GM19239 (cell line): ENCODE data around the gene SPATS2.
A peak's percentile ranks its signal among the peaks of the same experiment; 100 is the strongest.

ENCODE experiments used
- DNase-seq: peaks from one replicate; pipeline ENCODE4 v3.0.0; 2011; ENCODE audit warnings: low spot score; ENCODE audit not compliant: insufficient read length
- FAIRE-seq: peaks from 2 replicates; lab custom pipeline; 2011; peaks lifted over from hg19 to GRCh38; lab: Jason Lieb, UNC

SPATS2 gene

GRCh38 chr12:49335118-49335954, 31.9 kb upstream of the SPATS2 start:
- no peak for FAIRE-seq
- no peak for DNase-seq

GRCh38 chr12:49335955-49336644, 31.2 kb upstream of the SPATS2 start:
- no peak for DNase-seq
- FAIRE-seq: no peak

DNA sequence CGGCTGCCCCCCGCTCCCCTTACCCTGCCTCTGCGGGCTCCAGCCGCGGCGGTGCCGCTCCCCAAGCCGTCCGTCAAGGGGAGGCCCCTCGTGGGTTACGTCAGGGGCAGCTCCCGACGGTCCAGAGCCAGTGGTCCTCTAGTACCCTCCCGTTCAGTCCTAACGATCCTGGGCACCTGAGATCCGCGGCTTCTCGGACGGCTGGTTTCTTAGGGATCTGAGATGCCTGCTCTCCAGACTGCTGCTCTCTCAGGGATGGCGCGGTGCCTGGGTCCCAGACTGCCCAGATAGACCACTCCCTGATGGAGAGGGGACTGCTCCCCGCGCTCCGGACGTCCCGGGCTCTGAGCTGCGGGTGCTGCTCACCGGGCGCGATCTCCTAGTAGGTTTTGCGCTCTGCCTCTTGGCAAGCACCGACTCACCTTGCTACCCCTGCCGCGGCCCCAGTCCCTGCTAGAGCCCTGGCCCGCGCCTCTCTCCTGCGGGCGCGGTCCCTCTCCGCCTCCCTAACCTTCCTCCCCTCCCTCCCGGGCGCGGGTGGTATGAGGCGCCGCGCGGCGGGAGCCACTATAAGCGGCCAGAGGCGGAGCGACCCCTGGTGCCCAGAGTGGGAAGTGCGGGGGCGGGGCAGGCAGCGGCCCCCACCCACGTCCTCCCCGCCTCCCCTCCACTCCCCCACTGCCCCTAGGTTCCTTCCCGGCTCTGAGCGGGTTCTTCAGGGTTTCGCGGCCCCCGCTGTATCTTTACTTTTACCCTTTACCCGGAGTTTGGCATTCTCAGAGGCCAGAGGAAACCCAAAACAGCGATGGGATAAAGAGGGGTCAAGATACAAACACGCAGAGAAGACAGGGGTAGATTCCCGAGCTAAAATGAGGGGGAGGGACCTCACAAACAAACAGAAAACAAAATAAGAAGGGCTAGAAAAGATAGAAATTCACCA, 30.3 kb upstream of the SPATS2 start, which contains the start of gene C1QL4:
TSS of gene C1QL4 (minus strand) at position 544 of the 940 bp plus-strand sequence. CDS start 711 bp downstream, outside the sequence.
- peak; percentile 11 for FAIRE-seq

GRCh38 chr12:49338830-49339463, 28.3 kb upstream of the SPATS2 start:
- no peak for DNase-seq
- FAIRE-seq: no peak

More for the DNA sequence above, 30.3 kb upstream of the SPATS2 start, which contains the start of gene C1QL4:
- peak; percentile 92 for DNase-seq

DNA sequence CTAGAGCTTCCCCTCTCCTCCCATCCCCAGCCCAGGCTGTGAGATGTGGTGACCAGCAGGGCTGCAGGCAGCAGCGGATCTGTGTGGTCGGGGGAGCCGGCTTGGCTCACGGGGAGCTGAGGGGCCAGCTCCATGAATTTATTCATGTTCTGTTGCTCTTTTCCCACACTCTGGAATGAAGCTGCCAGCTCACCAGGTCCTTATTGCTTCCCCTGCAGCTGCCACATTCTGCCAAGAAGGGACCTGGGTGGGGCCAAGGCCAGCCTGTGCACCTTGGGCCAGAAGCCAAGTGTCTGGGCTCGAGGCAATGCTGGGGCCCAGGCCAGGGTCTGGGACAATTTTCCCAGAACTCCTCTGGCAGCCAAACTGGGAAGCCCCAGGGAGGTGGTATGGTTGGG, 27.8 kb upstream of the SPATS2 start:
- DNase-seq (no peak), FAIRE-seq (no peak)

DNA sequence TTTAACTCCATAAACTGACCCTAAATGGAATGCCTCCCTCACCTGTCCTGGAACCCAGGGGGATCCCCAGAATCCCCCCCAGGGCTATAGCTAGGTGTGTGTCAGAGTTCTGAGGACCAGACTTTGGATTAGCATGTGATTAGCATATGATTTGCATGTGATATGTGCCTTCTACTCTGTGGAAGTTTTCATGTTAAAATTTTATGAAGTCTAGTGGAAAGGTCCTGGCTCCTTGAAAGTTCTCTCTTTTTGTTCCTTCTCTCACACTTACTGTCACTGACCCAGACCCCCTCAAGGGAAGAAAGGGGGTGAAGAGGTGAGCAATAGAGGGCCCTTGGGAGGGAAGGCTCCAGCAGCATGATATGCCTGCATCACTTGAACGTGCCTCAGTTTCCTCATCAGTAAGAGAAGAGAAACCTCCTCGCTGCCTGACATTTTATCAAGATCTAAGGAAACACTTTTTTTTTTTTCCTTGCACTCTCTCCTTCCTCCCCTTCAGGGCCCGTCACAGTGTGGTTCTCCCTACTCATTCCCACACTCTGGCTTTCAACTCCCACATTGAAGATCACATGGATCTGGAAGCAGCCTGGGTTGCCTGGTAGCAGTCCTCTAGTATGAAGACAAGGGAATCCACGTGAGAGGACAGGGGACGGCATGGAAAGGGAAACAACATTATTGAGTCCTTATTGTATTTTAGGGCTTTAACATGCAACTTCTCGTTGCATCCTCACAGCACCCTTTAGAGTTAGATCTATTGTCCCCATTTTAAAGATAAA, 27.0 kb upstream of the SPATS2 start:
- FAIRE-seq (no peak), DNase-seq (no peak)

GRCh38 chr12:49340971-49341776, 26.1 kb upstream of the SPATS2 start:
- FAIRE-seq (no peak), DNase-seq (no peak)

DNA sequence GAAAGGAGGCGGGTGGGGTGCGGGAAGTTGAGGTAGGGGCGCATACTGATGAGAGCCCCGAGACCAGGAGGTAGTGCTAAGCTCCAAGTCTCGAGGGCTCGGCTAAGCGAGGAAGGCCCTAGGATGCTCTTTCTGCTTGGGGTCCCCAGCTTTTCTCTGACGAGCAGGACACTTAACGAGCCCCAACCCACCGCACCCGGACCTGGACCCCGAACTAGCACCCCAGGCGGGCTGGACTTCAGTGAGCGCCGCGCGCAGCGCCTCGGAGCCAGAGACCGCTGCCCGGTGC, 25.5 kb upstream of the SPATS2 start:
- FAIRE-seq (no peak), DNase-seq (no peak)

GRCh38 chr12:49342066-49342913, 25.0 kb upstream of the SPATS2 start:
- peak; percentile 88 for DNase-seq
- FAIRE-seq: peak; percentile 88

- FAIRE-seq: peak; percentile 56
- no peak for DNase-seq
These were observed 24.1 kb upstream of the SPATS2 start for GRCh38 chr12:49342914-49343731.

DNA sequence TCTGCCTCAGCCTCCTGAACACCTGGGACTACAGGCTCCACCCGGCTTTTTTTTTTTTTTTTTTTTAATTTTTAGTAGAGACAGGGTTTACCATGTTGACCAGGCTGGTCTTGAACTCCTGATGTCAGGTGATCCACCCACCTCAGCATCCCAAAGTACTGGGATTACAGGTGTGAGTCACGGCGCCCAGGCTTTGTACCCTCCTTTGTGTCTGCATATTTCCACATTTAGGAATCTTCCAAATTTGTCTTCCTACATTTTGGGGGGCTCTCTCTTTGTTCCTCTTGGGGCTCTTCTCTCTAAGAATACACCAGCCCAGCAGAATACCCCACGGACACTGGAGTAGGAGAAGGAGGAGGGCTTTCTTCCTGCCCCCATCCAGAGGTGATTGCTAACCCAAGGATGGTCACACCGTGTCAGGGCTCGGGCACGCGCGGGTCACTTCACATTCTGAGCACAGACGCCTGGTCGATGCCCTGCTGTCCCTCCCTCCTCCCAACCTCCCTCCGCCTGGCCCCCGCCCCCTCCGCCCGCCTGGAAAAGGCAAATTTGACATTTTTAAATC, 22.7 kb upstream of the SPATS2 start:
- no peak for DNase-seq
- no peak for FAIRE-seq

DNA sequence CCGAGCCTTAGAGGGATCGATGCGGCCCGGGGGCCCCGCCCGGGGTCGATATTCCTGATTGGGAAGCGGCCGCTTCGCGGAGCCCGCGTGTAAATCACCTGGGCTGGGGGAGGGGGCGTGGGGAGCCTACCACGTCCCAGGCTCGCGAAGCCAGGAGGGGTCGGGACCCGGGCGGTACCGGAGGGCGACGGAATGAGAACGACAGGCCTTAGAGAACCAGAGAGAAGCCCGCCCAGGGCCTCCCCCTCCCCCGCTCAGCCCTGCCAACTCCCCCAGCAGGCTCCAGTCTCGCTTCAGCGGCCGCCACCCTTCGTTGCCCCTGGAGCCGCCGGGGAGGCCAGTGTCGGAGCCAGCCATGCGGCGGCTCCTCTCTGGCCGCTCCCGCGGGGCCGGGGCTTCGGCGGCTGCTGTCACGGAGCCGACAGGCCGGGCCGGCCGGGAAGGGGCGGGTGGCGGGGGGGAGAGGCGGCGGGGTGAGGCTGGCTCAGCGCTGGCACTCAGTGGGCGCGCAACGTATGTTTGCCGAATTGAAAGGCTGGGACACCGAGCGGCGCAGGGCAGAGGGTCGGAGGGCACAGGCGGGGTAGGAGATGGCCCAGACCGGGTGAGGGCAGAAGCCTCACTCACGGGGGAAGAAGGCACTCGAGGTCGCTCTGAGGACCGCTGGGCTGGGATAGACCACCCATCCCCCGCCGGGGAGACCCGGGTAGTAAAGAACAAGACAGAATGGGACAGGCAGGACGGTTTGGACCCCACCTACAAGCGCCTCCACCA, 22.0 kb upstream of the SPATS2 start:
- FAIRE-seq (peak; percentile 40), DNase-seq (no peak)

DNA sequence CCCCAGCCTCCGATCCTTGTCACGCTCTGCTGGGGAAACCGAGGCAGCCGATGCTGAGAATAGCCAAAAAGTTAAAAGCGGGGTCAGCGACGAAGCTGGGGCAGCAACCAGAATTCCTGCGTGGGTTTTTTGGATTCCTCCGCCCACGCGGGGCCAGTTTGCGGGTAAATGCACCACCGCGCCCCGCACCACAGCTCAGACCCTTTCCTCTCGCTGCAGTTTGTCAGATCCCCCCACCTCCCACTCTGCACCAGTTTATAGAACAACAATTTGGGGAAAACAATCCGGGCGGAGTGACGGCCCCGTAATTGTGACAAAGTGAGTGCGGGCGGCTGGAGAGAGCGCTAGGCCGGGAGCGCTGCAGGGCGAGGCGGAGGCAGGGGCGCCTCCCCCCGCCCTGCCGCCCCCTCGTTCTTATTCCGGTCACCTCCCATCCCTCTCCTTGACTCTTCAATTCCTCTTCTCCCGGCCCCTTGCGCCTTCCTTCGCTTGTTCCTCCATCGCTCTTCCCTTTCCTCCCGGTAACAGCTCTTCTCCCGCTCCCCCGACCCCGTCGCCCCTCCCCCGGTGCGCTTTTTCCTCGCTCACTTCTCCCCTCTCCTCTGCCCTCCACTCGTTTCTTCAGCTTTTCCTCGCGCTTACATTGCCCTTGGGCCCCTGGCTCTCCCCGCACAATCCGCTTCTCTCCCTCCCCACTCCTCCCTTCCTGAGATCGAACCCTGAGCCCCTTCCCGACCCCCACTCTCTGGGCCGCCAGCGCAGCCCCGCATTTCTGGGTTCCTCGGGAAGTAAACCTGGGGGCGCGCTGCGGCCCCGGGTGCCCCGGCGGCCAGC, 21.2 kb upstream of the SPATS2 start:
- FAIRE-seq (no peak), DNase-seq (no peak)

GRCh38 chr12:49346659-49347310, 20.5 kb upstream of the SPATS2 start, which contains the start of gene DNAJC22:
Gene DNAJC22 (plus strand): TSS chr12:49346888. CDS start chr12:49348873, 1,985 bp downstream.
- FAIRE-seq (no peak), DNase-seq (no peak)
